GM12873 (cell line): Measurements from ENCODE around the gene EML6.

Experiments used
- CTCF ChIP-seq: IDR thresholded peaks from 2 replicates; pipeline ENCODE4 v1.5.1; 2012; ENCODE audit warnings: low read depth, mild to moderate bottlenecking, moderate library complexity, low read length, control low read depth; ENCODE audit not compliant: insufficient read depth; ENCODE audit errors: missing control alignments

EML6 gene

DNA sequence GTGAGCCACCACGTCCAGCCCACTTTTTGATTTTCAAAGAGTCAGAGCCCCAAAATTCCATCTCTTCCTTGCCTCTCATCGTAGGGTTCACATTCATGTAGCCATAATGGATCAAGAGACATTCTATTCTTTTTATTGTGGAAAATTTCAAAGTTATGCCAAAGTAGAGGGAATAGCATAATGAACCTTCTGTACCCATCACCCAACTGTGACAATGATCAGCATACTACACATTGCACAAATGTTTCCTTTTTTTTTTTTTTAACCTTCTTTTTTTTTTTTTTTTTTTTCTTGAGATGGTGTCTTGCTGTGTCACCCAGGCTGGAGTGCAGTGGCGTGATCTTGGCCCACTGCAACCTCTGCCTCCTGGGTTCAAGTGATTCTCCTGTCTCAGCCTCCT is 162.4 kb downstream of the EML6 start:
- no peak for TF ChIP-seq CTCF

DNA sequence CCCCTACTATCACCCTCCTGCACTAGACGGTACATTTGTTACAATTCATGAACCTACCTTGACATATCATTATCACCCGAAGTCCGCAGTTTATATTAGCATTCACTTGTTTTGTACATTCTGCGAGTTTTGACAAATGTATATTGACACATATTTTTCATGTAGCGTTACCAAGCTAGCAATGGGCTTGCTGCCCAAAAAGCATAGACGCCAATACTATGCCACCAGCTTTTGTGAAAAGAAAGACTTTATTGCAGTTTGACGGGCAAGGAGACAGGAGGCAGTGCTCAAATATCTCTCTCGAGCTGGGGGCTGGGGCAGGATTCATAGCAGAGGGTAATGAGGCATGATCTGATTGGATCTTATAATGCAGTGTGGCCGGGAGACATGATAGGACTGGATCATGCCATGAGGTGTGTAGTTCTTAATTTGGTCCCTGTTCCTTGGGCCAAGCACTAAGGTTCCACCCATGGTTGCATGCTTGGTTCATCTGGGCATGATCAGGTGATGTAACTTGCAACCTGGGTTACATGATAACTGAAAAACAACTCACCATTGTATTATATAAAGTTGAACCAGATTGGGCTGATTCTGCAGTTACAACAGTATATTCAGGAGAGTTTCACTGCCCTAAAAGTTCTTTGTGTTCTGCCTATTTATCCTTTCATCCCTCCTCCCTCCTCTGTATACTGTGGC is 164.5 kb downstream of the EML6 start:
- no peak for TF ChIP-seq CTCF

DNA sequence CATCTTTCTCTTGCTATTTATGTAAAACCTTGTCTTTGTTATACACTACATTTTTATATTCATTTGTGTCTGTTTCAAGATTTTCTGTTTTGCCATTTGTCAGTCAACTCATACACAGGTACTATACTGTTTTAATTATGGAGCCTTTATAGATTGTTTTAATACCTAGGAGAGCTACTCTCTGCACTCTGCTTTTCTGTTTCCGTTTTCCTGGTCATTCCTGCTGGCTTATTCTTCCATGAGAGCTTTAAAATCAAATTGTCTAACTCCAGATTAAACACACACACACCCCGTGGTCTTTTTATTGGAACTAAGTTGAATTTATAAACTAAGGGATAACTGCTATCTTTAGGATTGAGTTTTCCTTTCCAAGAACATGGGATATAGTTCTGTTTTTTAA is 165.6 kb downstream of the EML6 start:
- TF ChIP-seq CTCF: no peak

DNA sequence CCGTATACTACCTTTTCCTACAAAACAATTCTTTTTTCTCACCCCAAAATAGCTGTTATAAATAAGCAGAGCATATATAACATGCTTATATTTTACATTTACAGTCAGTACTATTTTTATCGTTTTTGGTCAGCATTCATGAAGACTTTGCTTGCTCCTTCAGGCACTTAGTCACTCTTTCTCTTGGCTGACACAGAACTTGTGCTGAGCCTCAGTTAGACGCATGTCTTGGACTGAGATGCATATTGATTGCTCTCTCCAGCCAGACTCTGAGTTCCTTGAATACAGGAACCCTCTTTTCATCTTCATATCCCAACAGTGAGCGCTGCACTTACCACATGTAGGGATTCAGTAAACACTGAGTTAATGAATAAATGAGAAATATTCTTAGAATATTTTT is 168.4 kb downstream of the EML6 start:
- TF ChIP-seq CTCF: no peak

DNA sequence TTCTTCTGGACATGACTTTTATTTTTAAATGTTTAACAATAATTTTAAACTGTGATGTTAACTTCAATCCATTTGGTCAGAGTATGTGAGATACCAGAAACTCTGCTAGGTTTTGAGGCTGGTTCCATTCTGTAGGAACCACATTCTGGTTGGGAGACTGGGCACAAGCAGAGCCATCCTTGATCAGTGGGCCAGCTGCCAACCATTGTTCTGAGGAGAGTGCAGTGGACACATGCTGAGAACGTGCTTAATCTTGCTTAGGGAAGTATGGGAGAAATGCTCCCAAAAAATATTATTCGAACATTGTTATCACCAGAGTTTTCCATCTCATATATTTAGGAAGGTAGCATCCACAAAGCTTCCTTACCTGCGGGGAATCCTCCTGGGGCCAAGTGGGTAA is 171.0 kb downstream of the EML6 start:
- no peak for TF ChIP-seq CTCF

- no peak for TF ChIP-seq CTCF
Observed at GRCh38 chr2:54895730-54896129, 172.3 kb downstream of the EML6 start.

DNA sequence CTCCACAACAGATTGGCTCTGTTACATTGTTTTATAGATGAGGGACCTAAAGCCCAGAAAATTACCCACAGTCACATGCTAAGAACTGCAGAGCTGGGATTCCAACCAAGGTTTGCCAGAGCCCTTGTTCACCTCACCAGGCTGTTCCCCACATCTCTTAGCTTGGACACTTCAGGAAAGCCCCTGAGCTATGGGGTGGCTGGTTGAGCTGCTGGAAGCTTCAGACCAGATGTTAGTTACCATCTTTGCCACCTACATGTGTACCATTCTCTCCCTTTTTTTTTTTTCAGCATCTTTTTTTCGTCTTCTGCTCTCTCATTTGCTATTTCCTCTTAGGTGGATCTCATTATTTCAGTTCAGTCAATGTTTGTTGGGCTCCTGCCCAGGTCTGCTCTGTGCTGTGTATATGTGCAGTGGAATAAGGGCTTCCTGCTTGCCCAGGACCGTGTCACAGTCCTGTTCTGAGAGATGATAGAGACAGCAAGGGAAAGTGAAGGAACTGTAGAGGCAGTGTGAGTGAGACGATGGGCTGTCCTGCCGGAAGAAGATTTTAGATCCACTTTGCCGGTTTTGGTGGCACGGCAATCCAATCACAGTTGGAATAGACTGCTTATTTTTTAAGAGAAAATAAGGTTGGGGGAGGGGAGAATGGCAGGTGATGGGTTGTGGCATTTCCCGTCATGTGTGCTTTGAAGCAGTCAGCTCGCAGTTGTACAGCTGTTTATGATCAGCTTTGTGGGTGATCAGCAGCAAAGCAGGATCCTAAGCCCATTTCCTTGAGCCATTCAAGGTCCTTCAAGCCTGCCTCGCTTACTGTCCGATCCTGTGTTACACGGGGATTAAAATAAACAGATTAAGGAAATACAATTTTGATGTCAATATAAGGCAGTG is 174.2 kb downstream of the EML6 start:
- no peak for TF ChIP-seq CTCF
